Stimulated activated CD8-positive, alpha-beta memory T cell treated with anti-CD3 and anti-CD28 coated beads, Interleukin-4, amount 100 ng/mL, for 1 hour (primary cell): Measurements from ENCODE around the gene HRH4.

Experiments used
- DNase-seq, 2 donors: peaks; one replicate each; pipeline ENCODE4 v3.0.0-alpha.2; 2020; ENCODE audit warnings: low read depth in 2 of 2, low spot score in 1 of 2

The HRH4 gene, protein sequence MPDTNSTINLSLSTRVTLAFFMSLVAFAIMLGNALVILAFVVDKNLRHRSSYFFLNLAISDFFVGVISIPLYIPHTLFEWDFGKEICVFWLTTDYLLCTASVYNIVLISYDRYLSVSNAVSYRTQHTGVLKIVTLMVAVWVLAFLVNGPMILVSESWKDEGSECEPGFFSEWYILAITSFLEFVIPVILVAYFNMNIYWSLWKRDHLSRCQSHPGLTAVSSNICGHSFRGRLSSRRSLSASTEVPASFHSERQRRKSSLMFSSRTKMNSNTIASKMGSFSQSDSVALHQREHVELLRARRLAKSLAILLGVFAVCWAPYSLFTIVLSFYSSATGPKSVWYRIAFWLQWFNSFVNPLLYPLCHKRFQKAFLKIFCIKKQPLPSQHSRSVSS

DNA sequence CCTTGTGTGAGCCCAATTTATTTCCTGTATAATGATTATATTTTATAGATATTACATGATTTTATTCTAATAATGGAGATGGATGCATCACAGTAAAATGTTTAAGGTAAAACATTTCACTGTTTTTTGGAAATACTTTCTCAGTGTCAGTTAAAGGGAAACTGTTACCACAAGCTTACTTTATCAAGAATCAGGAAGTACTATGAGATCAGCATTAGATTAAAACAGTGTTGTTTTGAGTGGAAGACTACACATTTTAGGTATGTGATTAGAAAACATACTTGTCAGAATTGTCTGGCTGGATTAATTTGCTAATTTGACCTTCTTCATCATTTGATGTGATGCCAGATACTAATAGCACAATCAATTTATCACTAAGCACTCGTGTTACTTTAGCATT, at the start of gene HRH4:
TSS of gene HRH4 (plus strand) at position 250 of the 400 bp plus-strand sequence. CDS start at position 342, 92 bp downstream.
- DNase-seq: no peak

DNA sequence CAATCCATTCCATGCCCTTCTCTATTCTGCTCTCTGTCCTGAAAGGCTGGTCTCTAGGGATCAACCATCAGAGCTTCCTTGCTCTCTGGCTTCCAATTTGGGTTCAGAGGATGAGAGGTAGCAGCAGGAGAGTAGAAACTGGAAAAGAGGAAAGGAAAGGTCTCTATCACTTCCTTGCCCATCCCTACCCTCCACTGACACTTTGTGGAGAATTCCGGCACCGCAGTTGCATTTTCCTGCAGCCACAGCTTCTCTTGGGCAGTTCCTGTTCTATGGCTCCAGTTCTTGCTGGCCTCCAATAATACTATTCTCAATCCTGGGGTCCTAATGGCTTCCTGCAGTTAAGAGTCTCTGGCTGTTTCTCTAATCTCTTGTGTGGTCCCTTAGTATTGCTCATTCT, 47.3 kb upstream of the HRH4 start:
- no peak for DNase-seq

DNA sequence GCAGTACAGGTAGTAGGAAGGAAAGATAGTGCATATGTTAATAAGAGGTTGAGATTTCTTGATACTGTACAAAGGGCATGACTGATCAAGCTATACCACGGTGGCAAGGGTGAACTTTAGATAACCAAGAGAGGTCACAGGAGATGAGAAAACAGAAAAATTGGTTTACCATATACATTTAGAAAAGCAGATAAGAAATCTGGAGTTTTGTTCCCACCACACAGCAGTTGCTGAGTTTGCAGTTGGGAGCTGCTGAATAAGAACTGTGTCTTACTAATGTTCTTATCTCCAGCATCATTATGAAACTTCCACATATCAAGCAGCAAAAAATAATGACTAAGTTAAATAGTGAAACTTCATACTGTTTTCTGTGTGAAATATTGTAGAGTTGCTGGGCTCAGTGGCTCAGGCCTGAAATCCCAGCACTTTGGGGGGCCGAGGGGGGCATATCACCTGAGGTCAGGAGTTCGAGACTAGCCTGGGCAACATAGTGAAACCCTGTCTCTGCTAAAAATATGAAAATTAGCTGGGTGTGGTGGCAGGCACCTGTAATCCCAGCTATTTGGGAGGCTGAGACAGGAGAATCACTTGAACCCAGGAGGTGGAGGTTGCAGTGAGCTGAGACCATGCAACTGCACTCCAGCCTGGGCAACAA, 46.0 kb upstream of the HRH4 start:
- no peak for DNase-seq

DNA sequence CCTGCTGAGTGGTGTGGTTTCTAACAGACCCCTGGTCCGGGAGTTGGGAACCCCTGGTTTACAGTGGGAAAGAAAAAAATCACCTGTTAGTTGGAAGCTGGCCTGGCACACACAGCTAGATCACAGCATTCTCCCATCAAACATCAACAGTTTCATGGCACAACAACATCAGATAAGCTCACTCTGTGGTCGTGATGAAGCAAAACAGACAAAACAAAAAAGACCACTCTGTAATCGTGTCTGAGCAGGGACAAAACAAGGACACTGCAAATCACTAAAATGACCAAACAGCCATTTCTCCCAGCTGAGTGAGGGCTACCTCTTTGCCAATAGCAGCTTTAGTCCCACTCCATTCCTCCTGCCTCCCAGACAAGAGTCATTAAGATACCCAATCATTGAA, 43.0 kb upstream of the HRH4 start:
- no peak for DNase-seq

DNA sequence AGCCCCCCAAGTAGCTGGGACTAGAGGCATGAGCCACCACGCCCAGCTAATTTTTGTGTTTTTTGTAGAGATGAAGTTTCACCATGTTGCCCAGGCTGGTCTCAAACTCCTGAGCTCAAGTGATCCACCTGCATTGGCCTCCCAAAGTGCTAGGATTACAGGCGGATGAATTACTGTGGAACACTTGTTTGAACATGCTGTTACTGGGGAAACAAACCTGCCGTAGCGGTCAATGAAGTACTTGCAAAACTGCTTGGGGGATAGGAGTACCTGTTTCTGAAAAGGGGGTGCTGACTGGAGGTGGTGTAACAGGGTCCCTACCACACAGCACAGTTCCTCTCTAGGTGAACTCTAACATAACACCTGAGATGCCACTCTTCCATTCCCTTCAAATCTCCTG, 39.9 kb upstream of the HRH4 start:
- DNase-seq: no peak

DNA sequence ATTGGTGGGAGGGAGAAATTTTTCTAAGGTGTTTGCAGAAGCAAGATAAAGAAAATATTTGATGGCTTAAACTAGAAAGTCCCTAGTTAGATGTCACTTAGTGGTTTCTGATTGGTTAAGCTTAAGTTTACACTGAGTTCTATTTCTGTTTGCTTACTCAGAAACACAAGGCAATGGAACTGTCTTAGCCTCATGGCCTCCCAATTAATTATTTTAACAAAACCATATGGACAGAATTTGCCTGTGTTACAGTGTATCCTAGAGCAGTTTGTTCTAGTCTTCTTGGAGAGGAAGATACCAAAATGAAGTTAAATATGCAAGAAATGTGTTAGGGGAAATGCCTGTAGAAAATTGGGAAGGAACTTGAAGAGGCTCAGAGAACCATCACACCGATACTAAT, 38.6 kb upstream of the HRH4 start:
- no peak for DNase-seq

DNA sequence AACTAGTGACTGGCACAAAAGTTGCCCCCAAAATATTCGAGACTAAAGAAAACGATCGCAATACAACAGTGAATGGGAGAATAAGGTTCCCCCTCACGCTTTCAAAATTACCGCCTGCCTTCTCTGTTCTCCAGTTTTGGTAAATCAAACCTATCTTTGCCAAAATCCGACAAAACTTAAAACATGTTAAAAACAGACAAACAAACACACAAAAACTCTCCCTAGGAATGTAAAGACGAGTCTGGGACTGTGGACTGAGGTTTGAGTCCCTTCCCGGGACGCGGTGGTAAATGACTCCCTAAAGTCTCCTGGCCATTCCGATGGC, 34.4 kb upstream of the HRH4 start:
- no peak for DNase-seq

DNA sequence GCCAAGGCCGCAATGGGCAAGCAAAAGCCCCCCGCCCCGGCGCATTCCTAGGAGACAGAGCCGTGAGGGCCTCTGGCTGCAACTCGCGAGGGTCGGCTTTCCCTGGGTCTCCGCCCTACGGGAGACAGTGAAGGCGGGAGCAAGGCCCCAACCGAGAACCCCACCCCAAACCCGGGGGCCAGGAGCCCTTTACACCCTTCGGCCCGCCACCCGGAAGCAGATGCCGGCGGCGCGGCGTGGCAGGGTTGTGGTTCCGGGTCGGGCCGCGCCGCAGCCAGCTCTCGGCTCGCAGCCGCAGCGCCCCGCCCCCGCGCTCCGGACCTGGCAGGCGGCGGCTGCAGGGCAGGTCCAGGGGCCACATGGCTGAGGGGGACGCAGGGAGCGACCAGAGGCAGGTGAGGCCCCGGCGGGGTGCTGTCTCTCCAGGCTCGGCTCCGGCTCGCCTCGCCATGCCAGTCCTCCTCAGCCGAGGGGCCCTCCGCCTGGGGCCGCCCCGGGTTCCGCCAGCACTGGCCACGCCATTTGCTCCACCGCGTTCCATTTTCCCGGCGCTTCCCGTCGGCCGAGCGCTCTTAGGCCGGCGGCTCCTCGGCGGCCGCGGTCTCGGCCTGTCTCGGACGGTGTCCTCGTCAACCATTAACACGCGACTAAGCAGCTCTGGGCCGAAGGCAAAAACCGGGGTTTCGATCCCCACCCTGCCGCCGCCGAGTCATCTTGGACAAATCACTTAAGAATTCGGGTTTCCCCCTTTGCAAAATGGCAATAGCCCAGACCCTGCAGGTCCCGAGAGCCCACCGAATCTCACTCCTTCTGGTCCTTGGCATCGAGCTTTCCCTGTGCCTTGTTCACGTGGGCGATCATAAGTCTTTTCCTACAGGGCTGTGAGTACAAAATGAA, 33.8 kb upstream of the HRH4 start, which contains the start of gene IMPACT:
TSS of gene IMPACT (plus strand) at position 273 of the 897 bp plus-strand sequence. CDS start at position 360, 87 bp downstream.
- DNase-seq: peak; percentile 33 to 52

DNA sequence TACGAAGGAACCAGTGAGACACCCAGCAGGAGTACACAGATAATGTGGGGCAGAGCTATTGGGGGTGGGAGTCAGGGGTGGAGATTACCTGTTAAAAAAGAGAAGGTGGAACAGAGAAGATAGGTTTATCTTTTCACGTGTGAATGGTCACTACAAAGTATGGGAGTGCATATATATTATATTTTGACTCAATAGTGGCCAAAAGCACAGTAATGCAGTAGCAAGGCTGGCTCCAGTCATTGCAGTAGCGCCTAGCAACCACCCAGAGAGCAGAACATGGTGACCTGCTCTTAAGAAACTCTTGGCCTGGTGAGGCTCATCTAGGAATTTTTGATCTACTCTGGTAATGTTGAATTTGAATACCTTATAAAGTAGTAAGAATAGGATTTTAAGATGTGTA, 33.0 kb upstream of the HRH4 start:
- no peak for DNase-seq

DNA sequence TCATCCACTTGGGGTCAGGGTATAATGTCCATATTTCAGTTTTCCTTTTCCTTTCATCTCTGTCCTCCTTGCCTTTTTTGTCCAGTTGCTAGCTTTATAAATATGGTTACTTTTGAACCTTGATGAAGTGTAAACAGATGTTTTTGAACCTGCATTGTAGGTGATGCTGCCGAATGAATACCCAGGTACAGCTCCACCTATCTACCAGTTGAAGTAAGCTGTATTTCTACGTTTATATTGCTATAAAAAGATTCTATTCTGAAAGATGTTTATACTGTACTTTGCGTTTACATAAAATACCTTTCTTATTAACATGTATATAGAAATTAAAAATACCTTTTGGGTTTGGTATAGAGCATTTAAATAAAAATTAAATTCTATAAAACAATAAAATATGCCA, 31.7 kb upstream of the HRH4 start:
- no peak for DNase-seq

DNA sequence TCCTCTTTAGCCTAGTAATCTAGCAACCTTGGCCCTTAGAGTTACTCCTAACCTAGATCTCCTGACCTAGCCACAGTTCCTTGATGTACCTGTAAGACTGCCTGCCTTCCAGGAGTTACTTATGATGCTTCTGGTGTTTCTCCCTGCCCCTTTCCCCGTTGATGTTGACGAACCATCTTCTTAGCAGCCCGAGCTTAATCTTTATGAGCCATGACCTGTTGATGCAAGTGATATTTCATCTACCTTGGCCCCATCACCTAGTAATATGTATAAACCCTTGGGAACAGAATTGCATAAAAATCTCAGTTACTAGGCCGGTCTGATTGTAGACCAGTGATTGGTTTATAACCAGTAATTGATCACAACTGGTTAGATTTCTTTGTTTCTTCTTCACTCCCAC, 31.2 kb upstream of the HRH4 start:
- DNase-seq: no peak

DNA sequence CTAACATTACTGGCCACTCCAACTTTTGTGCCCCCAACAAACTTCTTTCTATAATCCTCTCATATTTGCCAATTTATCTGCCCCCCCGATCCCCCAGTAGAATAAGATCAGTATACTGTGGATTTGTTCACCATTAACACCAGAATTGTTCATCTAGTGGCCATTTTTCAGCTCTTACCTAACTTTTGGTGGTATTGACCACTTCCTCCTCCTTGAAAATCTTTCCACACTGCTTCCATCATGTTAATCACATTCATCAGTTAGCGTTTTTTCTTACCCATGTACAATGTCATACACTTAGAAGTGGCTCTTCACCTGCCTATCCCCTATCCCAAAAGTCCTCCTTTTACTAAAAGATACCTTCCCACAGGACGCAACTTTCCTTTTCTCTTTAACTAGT, 27.8 kb upstream of the HRH4 start:
- DNase-seq: no peak

DNA sequence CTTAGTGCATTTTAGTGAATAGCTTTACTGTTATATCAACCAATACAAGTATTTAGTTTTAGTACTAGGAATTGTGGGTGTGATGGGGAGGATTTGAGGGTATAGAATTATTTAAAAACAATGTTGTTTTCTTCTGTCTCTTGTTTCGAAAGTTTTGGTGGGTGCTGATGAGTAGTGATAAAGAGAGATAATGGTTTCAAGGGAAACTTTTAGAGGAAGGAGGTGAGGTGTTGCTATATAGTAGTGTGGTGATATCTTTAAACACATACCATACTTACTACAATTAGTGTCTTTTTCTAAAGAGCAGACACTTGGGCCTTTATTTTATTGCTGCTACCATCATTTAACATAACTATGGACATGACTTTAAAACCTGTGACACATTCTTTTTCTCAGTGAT, 23.5 kb upstream of the HRH4 start:
- no peak for DNase-seq

DNA sequence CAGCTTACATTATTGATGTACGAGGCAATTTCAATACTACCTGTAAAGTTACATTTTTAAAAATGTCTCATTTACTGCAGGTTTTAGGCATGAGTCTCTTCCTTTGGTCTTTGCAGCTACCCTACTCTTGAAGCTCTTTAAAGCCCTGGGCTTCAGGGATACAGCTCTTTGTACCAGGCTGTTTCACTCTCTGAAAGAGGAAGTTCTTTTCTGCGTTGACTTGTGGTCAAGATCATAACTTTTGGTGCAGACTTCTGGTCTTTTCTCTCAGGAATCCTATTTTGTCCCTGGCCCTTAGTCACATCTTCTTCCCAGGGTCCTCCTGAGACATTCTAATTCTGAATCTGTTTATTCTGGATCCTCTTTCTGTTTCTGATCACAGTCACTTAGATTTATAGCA, 16.6 kb upstream of the HRH4 start:
- DNase-seq: no peak

DNA sequence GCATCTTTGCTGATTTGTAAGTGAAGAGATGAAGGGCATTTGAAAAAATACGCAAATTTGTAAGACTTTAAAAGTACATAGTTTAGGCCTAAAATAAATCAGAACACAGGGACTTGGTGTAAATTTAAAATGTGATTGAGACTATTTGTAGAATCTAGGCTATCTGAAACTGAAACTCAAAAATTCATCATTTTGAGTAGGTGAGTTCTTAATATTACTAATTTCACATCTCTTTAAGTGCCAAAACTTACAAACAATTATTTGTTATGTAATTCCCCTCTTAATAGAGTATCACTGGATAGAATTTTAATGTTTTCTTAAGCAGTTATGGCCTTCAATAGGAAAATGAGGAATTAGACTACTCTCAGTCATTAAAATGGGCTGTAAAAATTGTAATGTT, 14.0 kb upstream of the HRH4 start:
- no peak for DNase-seq

DNA sequence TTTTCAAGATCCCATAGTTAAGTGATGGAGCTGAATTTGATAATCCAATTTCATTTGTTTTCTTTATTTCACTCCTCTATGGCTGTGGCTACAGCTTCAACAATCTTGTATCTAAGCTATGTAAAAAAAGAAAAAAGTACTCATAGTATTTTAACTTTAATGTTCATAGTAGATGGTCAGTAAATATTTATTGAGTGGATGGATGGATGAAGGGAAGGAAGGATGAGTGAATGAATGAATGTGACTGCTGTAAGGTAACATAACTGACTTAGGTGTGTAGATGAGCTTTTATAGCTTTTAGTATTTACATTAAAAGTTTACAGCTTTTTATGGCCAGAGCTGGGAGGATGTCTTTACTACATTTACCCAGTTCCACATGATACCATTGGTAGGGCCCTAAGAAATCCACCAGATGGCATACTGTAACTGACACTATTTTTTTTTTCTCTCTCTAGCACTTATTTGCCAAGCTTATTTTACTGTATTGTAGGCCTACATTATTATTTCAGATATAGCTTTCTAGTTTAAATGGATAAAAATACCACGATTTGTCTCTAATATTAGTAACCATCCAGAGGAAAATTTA, 13.4 kb upstream of the HRH4 start:
- DNase-seq: no peak

DNA sequence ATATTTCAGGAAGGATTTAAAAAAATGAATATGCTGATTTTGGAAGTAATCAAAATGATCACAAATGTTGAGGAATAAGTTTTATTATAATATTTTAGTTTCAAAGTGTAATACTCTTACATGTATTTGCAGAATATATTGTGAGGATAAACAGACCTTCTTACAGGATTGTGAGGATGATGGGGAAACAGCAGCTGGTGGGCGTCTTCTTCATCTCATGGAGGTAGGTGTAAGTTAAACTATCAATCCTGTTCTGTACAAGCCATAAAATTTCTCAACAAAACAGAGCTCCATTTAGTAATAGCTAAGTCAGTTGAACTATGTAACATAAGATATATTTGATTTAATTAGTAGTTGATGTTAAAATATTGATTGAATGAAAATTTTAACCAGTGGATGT, 12.5 kb upstream of the HRH4 start:
- no peak for DNase-seq

DNA sequence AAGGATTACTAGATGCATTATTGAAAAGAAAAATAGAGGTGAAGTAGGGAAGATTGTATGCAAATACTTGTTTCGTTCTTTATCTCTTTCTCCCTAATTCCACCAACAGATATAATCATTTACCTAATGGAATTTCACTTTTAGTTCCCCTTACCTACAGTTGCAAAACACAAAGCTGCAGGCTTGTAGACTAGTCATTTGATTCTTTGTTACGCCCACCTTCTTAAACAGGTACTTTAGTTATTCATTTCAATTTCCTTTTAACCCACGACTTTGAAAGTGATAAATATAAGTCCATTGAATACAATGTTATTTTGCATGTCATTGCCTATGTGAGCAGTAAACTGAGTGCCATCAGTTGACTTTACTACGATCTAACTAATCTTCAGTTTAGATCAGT, 3.9 kb upstream of the HRH4 start:
- DNase-seq: no peak

DNA sequence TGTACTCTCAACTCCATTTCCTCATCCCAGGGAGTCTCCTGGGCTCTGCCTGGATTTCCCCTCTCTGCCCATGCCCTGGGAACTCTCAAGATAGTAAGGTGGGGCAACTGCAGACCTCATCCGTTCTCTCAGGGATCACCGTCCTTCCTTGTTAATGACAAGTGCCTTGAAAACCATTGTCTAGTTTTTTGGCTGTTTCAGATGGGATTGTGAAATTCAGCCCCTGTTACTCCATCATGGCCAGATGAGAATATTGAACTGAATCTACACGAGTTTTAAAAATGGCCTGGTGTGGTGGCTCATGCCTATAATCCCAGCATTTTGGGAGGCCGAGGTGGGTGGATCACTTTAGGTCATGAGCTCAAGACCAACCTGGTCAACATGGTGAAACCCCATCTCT, 665 bp upstream of the HRH4 start:
- DNase-seq: no peak

DNA sequence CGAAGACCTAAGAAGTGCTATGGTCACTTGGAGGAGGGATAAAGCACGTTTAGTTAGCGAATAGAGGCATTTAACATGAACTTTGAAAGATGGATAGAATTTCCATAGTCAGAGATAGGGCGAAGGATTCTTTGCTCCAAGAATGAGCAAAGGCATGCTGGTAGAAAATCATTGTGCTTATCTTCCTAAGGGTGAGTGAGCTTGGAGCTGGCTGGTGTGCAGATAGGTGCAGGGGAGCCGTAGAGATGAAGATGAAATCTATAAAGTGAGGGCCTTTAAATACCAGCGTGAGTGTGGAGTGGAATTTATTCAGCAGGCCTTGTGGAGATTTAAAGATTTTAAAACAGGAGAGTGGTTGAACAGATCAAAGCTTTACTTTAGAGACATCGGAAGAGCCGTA, 1.6 kb downstream of the HRH4 start:
- no peak for DNase-seq
